ENCODE results near the gene GEMIN2.
"Not testable (repeated sequence)": the region's sequence is repeated elsewhere in the genome, so short reads cannot be mapped to it uniquely, and the experiment has no call there.

Gene GEMIN2

GRCh38 chr14:39179042-39179441 lies 64.9 kb downstream of the GEMIN2 start:
- DNase-seq = no peak

- DNase-seq = no peak
Observed at GRCh38 chr14:39180553-39180952, 66.4 kb downstream of the GEMIN2 start.

DNA sequence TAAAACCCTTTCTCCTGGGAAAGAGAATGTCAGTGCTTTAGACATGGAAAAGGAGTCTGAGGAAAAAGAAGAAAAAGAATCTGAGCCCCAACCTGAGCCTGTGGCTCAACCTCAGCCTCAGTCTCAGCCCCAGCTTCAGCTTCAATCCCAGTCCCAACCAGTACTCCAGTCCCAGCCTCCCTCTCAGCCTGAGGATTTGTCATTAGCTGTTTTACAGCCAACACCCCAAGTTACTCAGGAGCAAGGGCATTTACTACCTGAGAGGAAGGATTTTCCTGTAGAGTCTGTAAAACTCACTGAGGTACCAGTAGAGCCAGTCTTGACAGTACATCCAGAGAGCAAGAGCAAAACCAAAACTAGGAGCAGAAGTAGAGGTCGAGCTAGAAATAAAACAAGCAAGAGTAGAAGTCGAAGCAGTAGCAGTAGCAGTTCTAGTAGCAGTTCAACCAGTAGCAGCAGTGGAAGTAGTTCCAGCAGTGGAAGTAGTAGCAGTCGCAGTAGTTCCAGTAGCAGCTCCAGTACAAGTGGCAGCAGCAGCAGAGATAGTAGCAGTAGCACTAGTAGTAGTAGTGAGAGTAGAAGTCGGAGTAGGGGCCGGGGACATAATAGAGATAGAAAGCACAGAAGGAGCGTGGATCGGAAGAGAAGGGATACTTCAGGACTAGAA lies 67.0 kb downstream of the GEMIN2 start:
- DNase-seq = no peak

DNA sequence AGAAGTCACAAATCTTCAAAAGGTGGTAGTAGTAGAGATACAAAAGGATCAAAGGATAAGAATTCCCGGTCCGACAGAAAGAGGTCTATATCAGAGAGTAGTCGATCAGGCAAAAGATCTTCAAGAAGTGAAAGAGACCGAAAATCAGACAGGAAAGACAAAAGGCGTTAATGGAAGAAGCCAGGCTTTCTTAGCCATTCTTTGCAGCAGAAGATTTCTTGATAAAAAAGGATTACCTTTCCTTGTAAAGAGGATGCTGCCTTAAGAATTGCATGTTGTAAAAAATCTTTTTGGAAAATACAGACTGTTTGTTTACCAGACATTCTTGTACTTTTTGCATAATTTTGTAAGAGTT lies 67.5 kb downstream of the GEMIN2 start:
- no peak for DNase-seq

GRCh38 chr14:39182770-39183684 lies 68.9 kb downstream of the GEMIN2 start:
- DNase-seq = no peak

DNA sequence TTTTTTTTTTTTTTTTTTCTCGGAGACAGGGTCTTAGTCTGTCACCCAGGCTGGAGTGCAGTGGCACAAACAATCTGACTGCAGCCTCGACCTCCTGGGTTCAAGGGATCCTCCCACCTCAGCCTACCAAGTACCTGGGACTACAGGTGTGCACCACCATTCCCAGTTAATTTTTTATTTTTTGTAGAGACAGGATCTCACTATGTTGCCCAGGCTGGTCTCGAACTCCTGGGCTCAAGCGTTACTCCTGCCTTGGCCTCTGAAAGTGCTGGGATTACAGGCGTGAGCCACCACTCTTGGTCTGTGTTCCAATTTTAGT lies 69.5 kb downstream of the GEMIN2 start:
- DNase-seq = not testable (repeated sequence)

DNA sequence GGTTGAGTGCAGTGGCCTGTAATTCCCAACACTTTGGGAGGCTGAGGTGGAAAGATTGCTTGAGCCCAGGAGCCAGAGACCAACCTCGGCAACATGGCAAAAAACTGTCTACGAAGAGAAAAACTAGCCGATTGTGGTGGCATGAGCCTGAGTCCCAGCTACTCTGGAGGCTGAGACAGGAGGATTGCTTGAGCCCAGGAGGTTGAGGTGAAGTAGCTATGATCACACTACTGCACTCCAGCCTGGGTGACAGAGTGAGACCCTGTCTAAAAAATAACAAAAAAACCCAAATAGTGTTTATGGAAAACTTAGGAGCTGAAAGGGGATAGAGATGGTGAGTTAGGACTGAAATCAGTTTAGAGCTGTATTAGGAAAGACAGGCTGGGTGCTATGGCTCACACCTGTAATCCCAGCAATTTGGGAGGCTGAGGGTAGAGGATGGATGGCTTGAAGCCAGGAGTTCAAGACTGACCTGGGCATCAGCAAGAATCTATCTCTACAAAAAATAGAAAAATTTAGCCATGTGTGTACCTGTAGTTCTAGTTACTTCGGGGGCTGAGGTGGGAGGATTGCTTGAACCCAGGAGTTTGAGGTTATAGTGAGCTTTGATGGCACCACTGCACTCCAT lies 70.6 kb downstream of the GEMIN2 start:
- DNase-seq = no peak

GRCh38 chr14:39185256-39186049 lies 71.3 kb downstream of the GEMIN2 start:
- DNase-seq = no peak

Measured in Kasumi-1 (cell line).